ENCODE results near the gene AVEN.

Gene AVEN

GRCh38 chr15:33852570-33852969, 186.4 kb downstream of the AVEN start:
- Histone ChIP-seq H3K4me3 (ENCODE audit: low read depth, low read length) (no peak overlapping the region), H3K9me3 (ENCODE audit: severe bottlenecking) (no peaks in the 10 kb centered on the region), H3K27ac (no peak overlapping the region), H3K36me3 (no peaks in the 10 kb centered on the region), H3K27me3 (ENCODE audit: insufficient read depth, low read depth, severe bottlenecking) (no peaks in the 10 kb centered on the region)
- no peak for DNase-seq
- no peak for TF ChIP-seq CTCF (IDR thresholded peaks at IDR 0.05; ENCODE audit: low read depth, low read length)

- H3K4me3 ChIP-seq (ENCODE audit: low read depth, low read length): no peak overlapping the region
- no peak overlapping the region for H3K27ac ChIP-seq
- no peak for TF ChIP-seq CTCF (IDR thresholded peaks at IDR 0.05; ENCODE audit: low read depth, low read length)
- H3K36me3 ChIP-seq: no peaks in the 10 kb centered on the region
- no peak for DNase-seq
- H3K27me3 ChIP-seq (ENCODE audit: insufficient read depth, low read depth, severe bottlenecking): no peaks in the 10 kb centered on the region
- no peaks in the 10 kb centered on the region for H3K9me3 ChIP-seq (ENCODE audit: severe bottlenecking)
These were observed 186.9 kb downstream of the AVEN start for GRCh38 chr15:33852094-33852493.

- TF ChIP-seq CTCF (IDR thresholded peaks at IDR 0.05; ENCODE audit: low read depth, low read length): no peak
- Histone ChIP-seq H3K4me3 (ENCODE audit: low read depth, low read length) (no peak overlapping the region), H3K36me3 (no peaks in the 10 kb centered on the region), H3K27ac (no peak overlapping the region), H3K9me3 (ENCODE audit: severe bottlenecking) (no peaks in the 10 kb centered on the region), H3K27me3 (ENCODE audit: insufficient read depth, low read depth, severe bottlenecking) (no peaks in the 10 kb centered on the region)
- no peak for DNase-seq
These were observed 187.9 kb downstream of the AVEN start for GRCh38 chr15:33851079-33851478.

GRCh38 chr15:33848011-33848410, 191.0 kb downstream of the AVEN start:
- Histone ChIP-seq H3K27me3 (ENCODE audit: insufficient read depth, low read depth, severe bottlenecking) (no peaks in the 10 kb centered on the region), H3K4me3 (ENCODE audit: low read depth, low read length) (no peak overlapping the region), H3K27ac (no peak overlapping the region), H3K9me3 (ENCODE audit: severe bottlenecking) (no peaks in the 10 kb centered on the region), H3K36me3 (no peaks in the 10 kb centered on the region)
- no peak for DNase-seq
- no peak for TF ChIP-seq CTCF (IDR thresholded peaks at IDR 0.05; ENCODE audit: low read depth, low read length)

GRCh38 chr15:33846862-33847261, 192.1 kb downstream of the AVEN start:
- no peak for TF ChIP-seq CTCF (IDR thresholded peaks at IDR 0.05; ENCODE audit: low read depth, low read length)
- Histone ChIP-seq H3K36me3 (no peaks in the 10 kb centered on the region), H3K4me3 (ENCODE audit: low read depth, low read length) (no peak overlapping the region), H3K27ac (no peak overlapping the region), H3K9me3 (ENCODE audit: severe bottlenecking) (no peaks in the 10 kb centered on the region), H3K27me3 (ENCODE audit: insufficient read depth, low read depth, severe bottlenecking) (no peaks in the 10 kb centered on the region)
- no peak for DNase-seq

GRCh38 chr15:33846142-33846541, 192.9 kb downstream of the AVEN start:
- H3K9me3 ChIP-seq (ENCODE audit: severe bottlenecking): no peaks in the 10 kb centered on the region
- no peak for TF ChIP-seq CTCF (IDR thresholded peaks at IDR 0.05; ENCODE audit: low read depth, low read length)
- no peak for DNase-seq

More at GRCh38 chr15:33846142-33846541, 192.9 kb downstream of the AVEN start:
- H3K27me3 ChIP-seq (ENCODE audit: insufficient read depth, low read depth, severe bottlenecking): no peaks in the 10 kb centered on the region
- no peak overlapping the region for H3K27ac ChIP-seq
- no peaks in the 10 kb centered on the region for H3K36me3 ChIP-seq
- no peak overlapping the region for H3K4me3 ChIP-seq (ENCODE audit: low read depth, low read length)

All from WERI-Rb-1 (cell line).